Motor neuron (in vitro differentiated cells): ENCODE measurements around the gene SHCBP1L. TPM values are rescaled to one million over a fixed set of nuclear protein-coding genes. Genes with fewer than 3 reads are reported as not detected.
A peak's percentile ranks its signal among the peaks of the same experiment; 100 is the strongest.
"Not testable (repeated sequence)": the region's sequence is repeated elsewhere in the genome, so short reads cannot be mapped to it uniquely, and the experiment has no call there.

Source experiments
- ATAC-seq, 8 experiments: fragments of 200-7000 bp; cut with Tn5 transposase; replicated peaks in 6 of 8; 2 replicates each; pipeline ENCODE4 v1.8.0; 2021; ENCODE audit warnings: mild to moderate bottlenecking in 8 of 8, moderate library complexity in 8 of 8
- H3K27ac ChIP-seq, 2 donors: fragments of 250-450 bp; sonication (Bioruptor Pico); 2 replicates each; pipeline ENCODE4 v1.9.0; 2021; ENCODE audit warnings: antibody characterized with exemption in 2 of 2, mild to moderate bottlenecking in 2 of 2, moderate library complexity in 1 of 2
- H3K4me1 ChIP-seq, 2 donors: fragments of 250-450 bp; sonication (Bioruptor Pico); replicated peaks in 1 of 2; 2 replicates each; pipeline ENCODE4 v1.6.1; 2021; ENCODE audit warnings: antibody characterized with exemption in 2 of 2, mild to moderate bottlenecking in 2 of 2, moderate library complexity in 1 of 2
- H3K4me3 ChIP-seq, 5 donors: fragments of 250-450 bp; sonication (Bioruptor Pico); 2 replicates each; pipeline ENCODE4 v1.9.0; 2021; ENCODE audit warnings: antibody characterized with exemption in 5 of 5, mild to moderate bottlenecking in 5 of 5, moderate library complexity in 4 of 5
- WGBS, 10 experiments: fragments of 450-650 bp; shearing (Covaris generic); methylation state at CpG; one replicate each; pipeline ENCODE4 v1.0.0; 2022; 5-methylcytosine and 5-hydroxymethylcytosine counted together
- in situ Hi-C, 9 experiments: fragments of 400-800 bp; cut with MboI; loops; one replicate each; pipeline ENCODE4 v1.15.0; 2021; ENCODE audit warnings: low sequenced_read_pairs in 9 of 9, low pct_unique_long_range_greater_than_20kb in 2 of 9; ENCODE audit not compliant: unreplicated experiment in 9 of 9
- total RNA-seq, 8 experiments: library from RNA; unstranded; fragments of 300-600 nt; gene quantifications; 2 replicates each; pipeline versions ENCODE4 v1.2.3 to v1.2.4, GENCODE V29; 2022

SHCBP1L gene
- total RNA-seq, 8 experiments from 2014 or later, result 0.47 TPM; not detected in 7

DNA sequence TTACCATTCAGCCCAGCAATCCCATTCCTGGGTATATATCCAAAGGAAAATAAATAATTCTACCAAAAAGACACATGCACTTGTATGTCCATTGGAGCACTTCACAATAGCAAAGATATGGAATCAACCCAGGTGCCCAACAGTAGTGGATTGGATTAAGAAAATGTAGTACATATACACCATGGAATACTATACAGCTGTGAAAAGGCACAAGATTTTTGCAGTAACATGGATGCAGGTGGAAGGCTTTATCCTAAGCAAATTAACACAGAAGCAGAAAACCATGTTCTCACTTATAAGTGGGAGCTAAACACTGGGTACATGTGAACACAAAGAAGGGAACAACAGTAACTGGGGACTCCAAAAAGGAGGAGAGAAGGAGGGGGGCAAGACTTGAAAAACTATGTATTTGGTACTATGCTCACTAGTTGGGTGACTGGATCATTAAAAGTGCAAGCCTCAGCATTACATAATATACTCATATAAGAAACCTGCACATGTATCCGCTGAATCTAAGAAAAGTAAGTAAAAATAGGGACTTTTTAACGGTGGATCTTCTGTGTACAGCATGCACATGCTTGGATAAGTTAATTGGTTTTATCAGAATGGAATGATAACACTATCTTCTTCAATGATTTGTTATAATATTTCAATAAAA is 3.9 kb upstream of the SHCBP1L start:
- Histone ChIP-seq H3K27ac (no peak overlapping the region), H3K4me1 (peaks cover 0 to 5% of the 10 kb centered on the region in 2 donors), H3K4me3 (no peak overlapping the region)
- WGBS, 10 experiments, result 86 to 100% (median 96%) methylated on average over 1 to 2 of the region's 2 CpGs
- no peak for ATAC-seq
- in situ Hi-C loops, result loop anchor here in 2 of 9 experiments (25.0 kb wide), 2 partner anchors 155 to 280 kb away; no protein-coding TSS in a partner anchor

DNA sequence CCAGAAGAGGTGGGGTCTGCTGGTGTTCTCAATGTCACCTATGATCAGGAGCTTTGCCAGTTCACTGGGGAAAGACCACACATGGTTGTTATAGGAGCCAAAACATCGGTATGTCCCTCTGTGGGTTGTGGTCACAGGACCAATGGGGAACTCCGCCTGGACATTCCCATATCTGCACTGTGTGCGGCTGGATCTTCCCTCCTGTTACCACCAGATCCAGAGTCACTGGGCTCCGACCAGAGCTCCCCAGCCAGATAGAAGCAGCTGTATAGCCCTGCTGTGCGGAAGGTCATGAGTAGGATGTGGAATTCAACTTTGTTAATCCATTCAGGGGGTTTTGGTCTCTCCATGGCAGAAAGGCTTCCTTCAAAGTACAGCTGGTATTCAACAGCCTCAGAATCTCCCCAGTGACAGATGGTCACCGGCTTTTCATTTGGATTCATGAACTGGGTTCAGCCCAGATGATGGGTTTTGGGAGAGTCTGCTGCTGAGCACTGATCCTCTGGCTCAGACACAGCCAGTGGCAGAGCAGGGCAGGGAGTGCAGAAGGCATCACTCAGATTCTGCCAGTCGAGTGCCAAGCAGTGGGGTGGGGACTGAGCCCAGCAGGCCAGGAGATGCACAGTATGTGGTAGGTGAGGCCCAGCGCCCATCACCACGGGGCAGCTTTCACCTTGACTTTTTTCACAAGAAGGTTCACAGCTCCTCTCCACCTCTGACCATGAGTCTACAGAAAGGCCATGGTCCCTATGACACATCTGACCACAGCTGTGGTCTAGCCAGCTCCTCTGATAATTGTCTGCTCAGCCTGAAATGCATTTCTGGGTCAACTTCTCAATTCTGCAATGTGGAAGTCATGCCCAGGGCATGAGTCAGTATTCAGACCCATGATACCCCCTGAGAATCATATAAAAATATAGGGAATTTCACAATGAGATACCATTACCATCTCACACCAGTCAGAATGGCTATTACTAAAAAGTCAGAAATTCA is 2.9 kb upstream of the SHCBP1L start:
- peak in 2 of 8 experiments; percentile 83 to 88 for ATAC-seq
- Histone ChIP-seq H3K4me1 (no peaks in the 10 kb centered on the region), H3K27ac (no peak overlapping the region), H3K4me3 (no peak overlapping the region)
- 74 to 100% (median 89%) methylated on average over 2 to 7 of the region's 9 CpGs; no CpG with 5 or more reads in 3 of the 10 experiments for WGBS, 10 experiments
- in situ Hi-C loops, result loop anchor here in 2 of 9 experiments (25.0 kb wide), 2 partner anchors 156 to 281 kb away; no protein-coding TSS in a partner anchor

DNA sequence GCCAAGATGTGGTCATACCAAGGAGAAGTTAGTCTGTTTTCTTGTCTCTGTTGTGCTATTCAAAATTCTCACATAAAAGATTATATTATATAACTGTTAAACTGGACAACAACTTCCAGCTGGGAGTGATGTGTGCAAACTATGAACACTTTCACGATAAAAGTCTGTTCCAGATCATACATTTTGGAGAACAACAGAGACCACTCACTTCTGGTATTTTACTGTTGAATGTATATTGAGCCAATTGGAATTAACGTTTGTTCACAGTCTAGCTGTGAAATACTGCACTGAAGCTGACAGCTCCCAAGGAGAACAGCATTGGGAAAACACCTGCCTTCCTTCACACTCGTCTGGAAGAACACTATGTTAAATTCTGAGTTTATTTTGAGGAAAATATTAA is 860 bp upstream of the SHCBP1L start:
- Histone ChIP-seq H3K4me1 (no peaks in the 10 kb centered on the region), H3K4me3 (no peak overlapping the region), H3K27ac (no peak overlapping the region)
- ATAC-seq, result no peak
- in situ Hi-C loops, result loop anchor here in 2 of 9 experiments (25.0 kb wide), 2 partner anchors 158 to 283 kb away; no protein-coding TSS in a partner anchor
- WGBS, 10 experiments, result 27 to 100% (median 79%) methylated on average over 1 to 3 of the region's 3 CpGs; no CpG with 5 or more reads in 3 of the 10 experiments

DNA sequence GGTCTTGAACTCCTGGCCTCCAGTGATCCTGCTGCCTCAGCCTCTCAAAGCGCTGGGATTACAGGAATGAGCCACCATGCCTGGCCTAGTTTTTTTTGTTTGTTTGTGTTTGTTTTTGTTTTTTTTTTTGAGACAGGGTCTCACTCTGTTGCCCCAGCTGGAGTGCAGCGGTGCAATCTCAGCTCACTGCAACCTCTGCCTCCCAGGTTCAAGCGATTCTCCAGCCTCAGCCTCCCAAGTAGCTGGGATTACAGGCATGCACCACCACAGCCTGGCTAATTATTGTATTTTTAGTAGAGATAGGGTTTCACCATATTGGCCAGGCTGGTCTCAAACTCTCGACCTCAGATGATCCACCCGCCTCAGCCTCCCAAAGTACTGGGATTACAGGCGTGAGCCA is 9.6 kb downstream of the SHCBP1L start:
- WGBS, 10 experiments, result 83 to 100% (median 97%) methylated on average over 1 to 6 of the region's 6 CpGs; no CpG with 5 or more reads in 1 of the 10 experiments
- H3K4me3 ChIP-seq, H3K27ac ChIP-seq, in situ Hi-C loops, ATAC-seq, H3K4me1 ChIP-seq: not testable (repeated sequence)

DNA sequence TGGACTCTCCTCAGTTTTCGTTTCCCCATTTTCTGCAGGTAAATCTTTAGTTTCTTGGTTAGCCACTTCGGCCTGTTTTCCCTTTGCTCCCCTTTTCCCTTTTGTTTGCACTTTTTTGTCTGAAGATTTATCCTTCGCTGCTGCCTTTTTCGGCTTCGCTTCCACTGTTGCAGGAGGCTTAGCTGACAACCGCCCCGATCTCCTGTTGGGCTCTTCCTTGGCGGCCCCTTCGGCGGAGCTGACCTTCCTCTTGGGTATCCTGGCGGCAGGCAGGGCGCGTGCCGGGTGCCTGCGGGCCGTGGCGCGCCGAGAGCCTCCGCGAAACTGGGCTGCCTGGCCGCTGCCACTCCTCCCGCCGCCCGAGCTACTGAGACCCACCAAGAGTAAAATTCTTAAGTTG is 10.8 kb downstream of the SHCBP1L start:
- in situ Hi-C loops, H3K27ac ChIP-seq, H3K4me3 ChIP-seq, H3K4me1 ChIP-seq: not testable (repeated sequence)
- ATAC-seq, result peak in 1 of 8 experiments; percentile 17
- WGBS, 10 experiments, result 0 to 76% (median 15%) methylated on average over 4 to 18 of the region's 25 CpGs; no CpG with 5 or more reads in 1 of the 10 experiments

DNA sequence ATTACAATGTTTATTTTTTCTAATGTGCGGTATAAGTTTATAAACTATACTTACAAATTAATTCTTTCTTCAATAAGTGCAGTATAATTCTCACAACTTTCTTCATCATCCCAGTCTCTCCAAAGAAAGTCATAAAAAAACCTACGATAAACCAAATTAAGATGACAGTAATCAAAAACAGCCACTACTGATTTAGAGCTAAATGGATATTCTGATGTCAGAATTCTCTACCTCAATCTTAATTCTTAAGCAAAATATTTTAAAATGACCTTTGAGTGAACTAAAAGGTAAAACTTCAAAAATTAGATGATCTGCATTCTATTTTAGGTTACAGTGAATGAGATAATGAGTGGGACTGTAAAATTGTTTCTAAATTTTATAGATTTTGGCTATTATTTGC is 13.6 kb downstream of the SHCBP1L start:
- Histone ChIP-seq H3K27ac (no peak overlapping the region), H3K4me3 (no peak overlapping the region), H3K4me1 (peaks cover 0 to 3% of the 10 kb centered on the region in 2 donors)
- no peak for ATAC-seq
- 30 to 100% (median 95%) methylated on average over 1 to 2 of the region's 2 CpGs for WGBS, 10 experiments
- in situ Hi-C loops, result no loop called here

DNA sequence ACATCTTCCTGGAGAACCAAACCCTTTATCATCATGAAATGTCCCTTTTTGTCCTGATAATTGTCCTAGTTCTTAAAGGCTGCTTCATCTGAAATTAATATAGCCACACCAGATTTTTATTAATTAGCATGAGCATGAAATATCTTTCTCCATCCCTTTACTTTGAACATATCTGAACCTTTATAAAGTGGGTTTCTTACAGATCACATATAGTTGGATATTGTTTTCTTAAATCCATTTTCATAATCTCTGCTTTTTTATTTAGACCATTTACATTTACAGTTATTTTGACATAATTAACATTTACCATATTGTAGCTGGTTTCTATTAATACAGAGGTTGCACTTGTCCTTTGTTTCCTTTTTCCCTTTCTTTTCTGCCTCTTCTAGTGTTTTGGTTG is 17.2 kb downstream of the SHCBP1L start:
- Histone ChIP-seq H3K27ac (no peak overlapping the region), H3K4me1 (no peaks in the 10 kb centered on the region), H3K4me3 (no peak overlapping the region)
- ATAC-seq, result no peak
- in situ Hi-C loops, result no loop called here

DNA sequence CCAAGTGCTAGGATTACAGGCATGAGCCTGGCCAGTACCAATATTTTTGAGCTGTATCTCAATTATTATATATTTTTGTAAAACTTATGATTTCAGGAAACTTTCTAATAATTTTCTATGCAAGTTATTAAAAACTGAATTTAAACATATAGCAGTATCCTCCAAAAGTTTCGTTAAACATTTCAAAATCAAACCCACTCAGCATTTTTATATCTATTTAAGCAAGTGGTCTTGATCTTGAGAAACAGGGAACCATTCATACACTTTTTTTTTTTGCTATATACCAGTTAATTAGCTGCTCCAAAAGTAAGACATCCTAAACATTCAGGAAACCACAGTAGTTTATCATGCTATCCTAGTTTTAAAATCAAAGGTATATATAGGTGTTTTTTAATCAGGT is 22.0 kb downstream of the SHCBP1L start:
- in situ Hi-C loops, result no loop called here
- 0 to 93% (median 43%) methylated on average over 1 of the region's 1 CpG for WGBS, 10 experiments

DNA sequence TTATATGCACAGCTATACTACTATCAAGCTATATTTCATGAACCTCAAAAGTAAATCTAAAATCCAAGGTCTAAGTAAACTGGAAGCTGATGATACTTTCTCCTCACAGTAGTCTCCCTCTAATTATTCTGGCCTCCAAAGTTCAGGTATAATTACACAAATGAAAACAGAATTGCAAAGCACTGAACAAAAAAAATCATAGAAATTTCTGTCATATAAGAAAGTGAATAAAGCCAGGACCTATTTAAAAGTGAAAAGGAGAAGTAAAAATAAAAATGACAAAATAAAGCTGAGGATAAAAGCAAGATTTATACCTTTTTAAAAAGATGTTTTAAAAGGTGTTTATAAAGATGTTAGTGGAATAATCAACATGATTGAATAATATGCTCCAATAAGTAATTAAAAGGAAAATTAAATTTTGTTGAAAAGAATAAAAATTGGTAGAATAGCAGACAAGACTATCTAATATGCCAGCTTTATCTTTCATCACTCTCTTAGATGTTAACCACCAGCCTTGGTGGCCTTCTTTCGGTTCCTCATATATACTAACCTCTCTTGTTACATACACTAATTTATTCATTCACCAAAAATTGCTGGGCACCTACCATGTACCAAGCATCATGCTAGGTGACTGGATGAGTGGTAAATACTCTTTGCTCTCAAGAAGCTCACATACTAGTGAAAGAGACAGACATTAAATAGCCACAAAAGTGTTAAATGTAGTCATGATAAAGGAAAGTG is 25.1 kb downstream of the SHCBP1L start:
- Histone ChIP-seq H3K27ac (no peak overlapping the region), H3K4me3 (no peak overlapping the region), H3K4me1 (no peaks in the 10 kb centered on the region)
- in situ Hi-C loops, result no loop called here
- 50 to 100% (median 80%) methylated on average over 1 of the region's 1 CpG; no CpG with 5 or more reads in 3 of the 10 experiments for WGBS, 10 experiments
- ATAC-seq, result no peak

More for the DNA sequence above, 22.0 kb downstream of the SHCBP1L start:
- H3K4me3 ChIP-seq, result no peak overlapping the region
- H3K4me1 ChIP-seq, result no peaks in the 10 kb centered on the region
- no peak for ATAC-seq
- H3K27ac ChIP-seq, result no peak overlapping the region

DNA sequence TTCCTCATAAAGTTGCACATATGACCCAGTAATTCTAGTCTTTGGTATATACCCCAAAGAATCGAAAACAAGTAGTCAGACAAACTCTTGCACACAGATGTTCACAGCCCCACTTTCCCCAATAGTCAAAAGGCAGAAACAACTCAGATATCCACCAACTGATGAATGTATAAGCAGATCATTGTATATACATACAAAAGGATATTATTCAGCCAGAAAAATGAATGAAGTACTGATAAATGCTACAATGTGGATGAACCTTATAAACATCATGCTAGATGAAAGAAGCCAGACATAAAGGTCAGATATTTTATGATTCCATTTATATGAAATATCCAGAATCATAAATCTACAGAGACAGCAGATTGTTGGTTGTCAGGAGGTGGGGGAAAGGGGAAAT is 27.3 kb downstream of the SHCBP1L start:
- Histone ChIP-seq H3K4me3 (no peak overlapping the region), H3K27ac (no peak overlapping the region), H3K4me1 (no peaks in the 10 kb centered on the region)
- in situ Hi-C loops, result no loop called here
- no peak for ATAC-seq
- WGBS, 10 experiments, result 0 to 80% (median 56%) methylated on average over 1 of the region's 1 CpG; no CpG with 5 or more reads in 1 of the 10 experiments

DNA sequence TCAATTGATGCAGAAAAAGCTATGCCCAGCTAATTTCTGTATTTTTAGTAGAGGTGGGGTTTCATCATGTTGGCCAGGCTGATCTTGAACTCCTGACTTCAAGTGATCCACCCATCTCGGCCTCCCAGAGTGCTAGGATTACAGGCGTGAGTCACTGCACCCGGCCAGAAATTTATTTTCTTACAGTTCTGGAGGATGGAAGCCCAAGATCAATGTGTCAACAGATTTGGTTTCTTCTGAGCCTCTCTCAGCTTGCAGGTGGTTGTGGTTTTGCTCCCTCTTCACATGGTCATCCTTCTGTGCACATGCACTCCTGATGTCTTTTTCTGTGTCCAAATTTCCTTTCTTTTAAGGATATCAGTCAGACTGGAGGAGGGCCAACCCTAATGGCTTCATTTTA is 35.6 kb downstream of the SHCBP1L start:
- in situ Hi-C loops, result no loop called here
- no peak overlapping the region for H3K27ac ChIP-seq
- no peaks in the 10 kb centered on the region for H3K4me1 ChIP-seq
- ATAC-seq, result peak in 2 of 8 experiments; percentile 52 to 54
- 20 to 100% (median 81%) methylated on average over 1 to 3 of the region's 3 CpGs; no CpG with 5 or more reads in 2 of the 10 experiments for WGBS, 10 experiments
- no peak overlapping the region for H3K4me3 ChIP-seq

DNA sequence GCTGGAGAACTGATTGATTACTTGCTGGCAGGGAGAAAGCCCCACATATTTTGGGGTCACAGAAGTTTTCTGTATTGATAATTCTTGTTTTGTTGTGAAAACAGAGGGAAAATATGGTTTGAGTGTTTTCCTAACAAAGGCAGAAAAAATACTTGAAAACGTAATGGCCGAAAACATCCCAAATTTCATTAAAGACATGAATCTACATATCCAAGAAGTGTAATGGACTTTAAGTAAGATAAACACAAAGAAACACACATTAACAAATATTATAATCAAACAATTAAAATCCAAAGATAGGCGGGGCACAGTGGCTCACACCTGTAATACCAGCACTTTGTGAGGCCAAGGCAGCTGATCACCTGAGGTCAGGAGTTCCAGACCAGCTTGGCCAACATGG is 39.6 kb downstream of the SHCBP1L start:
- ATAC-seq, result no peak
- Histone ChIP-seq H3K4me3 (no peak overlapping the region), H3K4me1 (no peaks in the 10 kb centered on the region), H3K27ac (no peak overlapping the region)
- in situ Hi-C loops, result no loop called here
- 81 to 100% (median 92%) methylated on average over 2 to 3 of the region's 3 CpGs; no CpG with 5 or more reads in 1 of the 10 experiments for WGBS, 10 experiments
